Endothelial cell of umbilical vein (primary cell): Measurements from ENCODE around the gene PTPRT. TPM values are rescaled to one million over a fixed set of nuclear protein-coding genes. Genes with fewer than 3 reads are reported as not detected.

Experiments used
- BruUV-seq: library from RNA; stranded (reverse); fragments of 400-500 nt; replicated peaks from 2 replicates; lab custom pipeline; 2021; lab: Mats Ljungman, UMichigan
- CTCF ChIA-PET: fragments of 300-600, 350-600 bp; sonication (Branson Sonifier 250); formaldehyde crosslinking; loops from one replicate; lab custom pipeline; 2021; ENCODE audit warnings: antibody characterized with exemption, inconsistent platforms; lab: Charles Lee
- POLR2A ChIA-PET: fragments of 300-600, 350-600 bp; sonication (Branson Sonifier 250); formaldehyde crosslinking; loops from one replicate; lab custom pipeline; 2021; ENCODE audit warnings: antibody characterized with exemption, inconsistent platforms; lab: Charles Lee
- DNase-seq: peaks from one replicate; pipeline ENCODE4 v3.0.0-alpha.2; 2011; ENCODE audit warnings: low read depth, low spot score
- FAIRE-seq: peaks from 2 replicates; lab custom pipeline; 2011; peaks lifted over from hg19 to GRCh38; lab: Jason Lieb, UNC
- H2AFZ ChIP-seq: 2 replicates; pipeline ENCODE4 v1.6.0; 2012; ENCODE audit warnings: low read depth, low read length, control low read depth, inconsistent platforms
- H3K27ac ChIP-seq: 2 replicates; pipeline ENCODE4 v1.5.1; 2011; ENCODE audit warnings: low read depth, mild to moderate bottlenecking, control low read depth, low read length, moderate library complexity; ENCODE audit not compliant: insufficient read depth
- H3K27me3 ChIP-seq, 2 experiments: 2 replicates each; pipeline versions ENCODE4 v1.6.0 to v1.6.1; 2011; ENCODE audit warnings: low read length in 2 of 2, mixed read lengths in 1 of 2; ENCODE audit not compliant: control insufficient read depth in 2 of 2, insufficient read depth in 2 of 2
- H3K36me3 ChIP-seq, 2 experiments: 2 replicates in 1 of 2; 3 replicates in 1 of 2; pipeline ENCODE4 v1.5.1; 2011; ENCODE audit warnings: low read length in 2 of 2, mild to moderate bottlenecking in 1 of 2, moderate library complexity in 1 of 2; ENCODE audit not compliant: control insufficient read depth in 2 of 2, insufficient read depth in 2 of 2; ENCODE audit errors: extremely low read depth in 1 of 2
- H3K4me1 ChIP-seq: 3 replicates; pipeline ENCODE4 v1.5.1; 2011; ENCODE audit warnings: mild to moderate bottlenecking, low read length; ENCODE audit not compliant: control insufficient read depth, insufficient read depth; ENCODE audit errors: extremely low read depth
- H3K4me2 ChIP-seq: 2 replicates; pipeline ENCODE4 v1.6.1; 2011; ENCODE audit warnings: low read length, control low read depth, mixed read lengths; ENCODE audit not compliant: insufficient read depth
- H3K4me3 ChIP-seq, 3 experiments: fragments of 200-600 bp in 1 of 3; sonication (generic), shearing (Covaris generic) in 1 of 3; replicated peaks in 1 of 3; 2 replicates each; pipeline ENCODE4 v1.5.1; 2011 to 2016; ENCODE audit warnings: control low read depth in 3 of 3, low read length in 3 of 3, mild to moderate bottlenecking in 2 of 3, inconsistent platforms in 1 of 3, low read depth in 1 of 3, moderate library complexity in 1 of 3; ENCODE audit not compliant: insufficient read depth in 1 of 3
- H3K79me2 ChIP-seq: 2 replicates; pipeline ENCODE4 v1.6.0; 2012; ENCODE audit warnings: low read length, inconsistent platforms; ENCODE audit not compliant: control insufficient read depth, insufficient read depth
- H3K9ac ChIP-seq: replicated peaks from 2 replicates; pipeline ENCODE3; 2011; ENCODE audit warnings: low read length, control low read depth; ENCODE audit not compliant: insufficient read depth; ENCODE audit errors: extremely low read depth
- H3K9me1 ChIP-seq: replicated peaks from 3 replicates; pipeline ENCODE4 v1.6.0; 2011; ENCODE audit warnings: mild to moderate bottlenecking, low read length; ENCODE audit not compliant: control insufficient read depth, insufficient read depth; ENCODE audit errors: extremely low read depth
- H3K9me3 ChIP-seq: replicated peaks from 2 replicates; pipeline ENCODE4 v1.5.1; 2012; ENCODE audit warnings: low read length, inconsistent platforms; ENCODE audit not compliant: control insufficient read depth, insufficient read depth
- H4K20me1 ChIP-seq: replicated peaks from 2 replicates; pipeline ENCODE3; 2011; ENCODE audit warnings: mild to moderate bottlenecking, low read length; ENCODE audit not compliant: control insufficient read depth, insufficient read depth; ENCODE audit errors: extremely low read depth
- CTCF ChIP-seq, 2 donors: IDR thresholded peaks; 1 replicate in 1 of 2; 2 replicates in 1 of 2; pipeline ENCODE4 v1.5.1; 2011; ENCODE audit warnings: low read length in 2 of 2, mild to moderate bottlenecking in 2 of 2, moderate library complexity in 2 of 2, control low read depth in 1 of 2, inconsistent platforms in 1 of 2, low read depth in 1 of 2; ENCODE audit not compliant: insufficient read depth in 1 of 2; ENCODE audit errors: extremely low read depth in 1 of 2
- EZH2 ChIP-seq: IDR thresholded peaks from 2 replicates; pipeline ENCODE4 v1.6.1; 2012; ENCODE audit warnings: borderline replicate concordance, low read depth, mild to moderate bottlenecking, moderate library complexity, low read length, inconsistent platforms; ENCODE audit not compliant: severe bottlenecking
- FOS ChIP-seq: IDR thresholded peaks from 2 replicates; pipeline ENCODE4 v1.6.1; 2011; ENCODE audit warnings: mild to moderate bottlenecking, low read length, moderate library complexity, borderline replicate concordance; ENCODE audit not compliant: insufficient read depth
- GATA2 ChIP-seq: IDR thresholded peaks from 2 replicates; pipeline ENCODE4 v1.7.0; 2011; ENCODE audit warnings: low read depth, mild to moderate bottlenecking, moderate library complexity, mixed read lengths, low read length; ENCODE audit not compliant: insufficient read length, insufficient read depth
- JUN ChIP-seq: IDR thresholded peaks from 2 replicates; pipeline ENCODE4 v1.6.1; 2011; ENCODE audit warnings: borderline replicate concordance, low read depth; ENCODE audit not compliant: insufficient read length, insufficient read depth
- MAX ChIP-seq: IDR thresholded peaks from 2 replicates; pipeline ENCODE4 v1.6.1; 2011; ENCODE audit not compliant: insufficient read depth, insufficient read length
- MYC ChIP-seq: IDR thresholded peaks from one replicate; pipeline ENCODE4 v1.6.1; 2011; ENCODE audit warnings: mild to moderate bottlenecking, low read depth, low read length
- POLR2A ChIP-seq: IDR thresholded peaks from 2 replicates; pipeline ENCODE4 v1.6.1; 2012; ENCODE audit warnings: low read depth, mild to moderate bottlenecking, control low read depth, low read length
- POLR2AphosphoS5 ChIP-seq: IDR thresholded peaks from 2 replicates; pipeline ENCODE4 v1.6.1; 2012; ENCODE audit warnings: low read depth, mild to moderate bottlenecking, control low read depth, low read length, moderate library complexity; ENCODE audit not compliant: insufficient read depth
- dilution Hi-C: fragments of 300-500 bp; cut with MboI; formaldehyde crosslinking; loops from one replicate; pipeline ENCODE4 v1.15.0; 2019; ENCODE audit warnings: low sequenced_read_pairs; ENCODE audit not compliant: extremely low pct_ligation_motif_present
- intact Hi-C: fragments of 100-400 bp; cut with micrococcal nuclease; formaldehyde crosslinking; loops from one replicate; pipeline ENCODE4 v1.10.0; 2022
- polyA plus RNA-seq, 4 experiments: library from polyadenylated mRNA; depleted of rRNA in 3 of 4; stranded (reverse) in 3 of 4; unstranded in 1 of 4; fragments of >200 nt; gene quantifications; 2 replicates each; pipeline versions ENCODE4 v1.2.1 to v1.2.3, GENCODE V29; 2011 to 2012; ENCODE audit warnings: missing spikeins in 1 of 4
- total RNA-seq: library from RNA; stranded (reverse); gene quantifications from 2 replicates; pipeline ENCODE4 v1.2.3, GENCODE V29; 2021

PTPRT gene
- total and polyA plus RNA-seq, 2 donors (not counting 3 experiments of a cell fraction or from before 2014, with no cell fraction given), result not detected

GRCh38 chr20:42516692-42517091 lies 673.0 kb downstream of the PTPRT start:
- DNase-seq (no peak), FAIRE-seq (no peak)
- ChIA-PET POLR2A (no interaction called here), CTCF (interaction anchor here (0.9 kb wide), 1 partner anchor 72 kb away, joined by 3 read pairs; no protein-coding TSS in a partner anchor)
- no peak overlapping the region for H3K9ac ChIP-seq
- dilution Hi-C loops, result no loop called here
- H3K4me1 ChIP-seq, result no peaks in the 10 kb centered on the region
- no peaks in the 10 kb centered on the region for H3K9me1 ChIP-seq
- H3K4me2 ChIP-seq, result no peak overlapping the region
- no peak for TF ChIP-seq POLR2AphosphoS5
- TF ChIP-seq CTCF (IDR thresholded peaks at IDR 0.05; ENCODE audit: extremely low read depth in 1 of 2, insufficient read depth in 1 of 2, low read depth in 1 of 2, low read length in 2 of 2), result no peak
- H3K27me3 ChIP-seq, result no peaks in the 10 kb centered on the region
- intact Hi-C loops, result no loop called here
- no peaks in the 10 kb centered on the region for H3K79me2 ChIP-seq
- peaks cover 2% of the 10 kb centered on the region for H3K9me3 ChIP-seq
- no peak overlapping the region for H3K4me3 ChIP-seq
- H2AFZ ChIP-seq, result no peak overlapping the region
- H3K36me3 ChIP-seq, result no peaks in the 10 kb centered on the region
- no peak overlapping the region for H3K27ac ChIP-seq
- no TSS peak for BruUV-seq
- H4K20me1 ChIP-seq, result no peaks in the 10 kb centered on the region

- CTCF ChIA-PET, result no interaction called here
- FAIRE-seq (no peak), DNase-seq (no peak)
- H3K36me3 ChIP-seq, result no peaks in the 10 kb centered on the region
- H3K79me2 ChIP-seq, result no peaks in the 10 kb centered on the region
- intact Hi-C loops, result no loop called here
- TF ChIP-seq POLR2AphosphoS5, result no peak
- TF ChIP-seq POLR2A, result no peak
- TF ChIP-seq MYC, result no peak
- TF ChIP-seq GATA2, result no peak
- TF ChIP-seq EZH2, result no peak
- no peak for TF ChIP-seq MAX
- no peak for TF ChIP-seq JUN
- TF ChIP-seq CTCF (IDR thresholded peaks at IDR 0.05; ENCODE audit: extremely low read depth in 1 of 2, insufficient read depth in 1 of 2, low read depth in 1 of 2, low read length in 2 of 2), result no peak
- TF ChIP-seq FOS, result no peak
- no peaks in the 10 kb centered on the region for H3K4me1 ChIP-seq
- H3K27ac ChIP-seq, result no peak overlapping the region
- no peaks in the 10 kb centered on the region for H3K9me1 ChIP-seq
- H3K27me3 ChIP-seq, result no peaks in the 10 kb centered on the region
- no peak overlapping the region for H3K4me2 ChIP-seq
- H3K9ac ChIP-seq, result no peak overlapping the region
- no peaks in the 10 kb centered on the region for H4K20me1 ChIP-seq
- H2AFZ ChIP-seq, result no peak overlapping the region
- no TSS peak for BruUV-seq
- H3K4me3 ChIP-seq, result no peak overlapping the region
- dilution Hi-C loops, result no loop called here
- POLR2A ChIA-PET, result no interaction called here
- peaks cover 2% of the 10 kb centered on the region for H3K9me3 ChIP-seq
Observed at GRCh38 chr20:42510686-42511085, 679.0 kb downstream of the PTPRT start.
